GM18907 (cell line): ENCODE measurements around the gene ACR.
"Not testable (repeated sequence)": the region's sequence is repeated elsewhere in the genome, so short reads cannot be mapped to it uniquely, and the experiment has no call there.

Experiments
- ATAC-seq: cut with Tn5 transposase; IDR thresholded peaks from one replicate; pipeline ENCODE4 v1.9.1; 2021; ENCODE audit warnings: mild to moderate bottlenecking, moderate library complexity; ENCODE audit not compliant: unreplicated experiment

The ACR gene

GRCh38 chr22:50761829-50762228, 23.8 kb downstream of the ACR start:
- ATAC-seq = not testable (repeated sequence)

- ATAC-seq = not testable (repeated sequence)
Observed at GRCh38 chr22:50764288-50764687, 26.3 kb downstream of the ACR start.

- not testable (repeated sequence) for ATAC-seq
Observed at GRCh38 chr22:50775132-50775531, 37.1 kb downstream of the ACR start.

GRCh38 chr22:50777631-50778030, 39.6 kb downstream of the ACR start:
- ATAC-seq = not testable (repeated sequence)

GRCh38 chr22:50780244-50780643, 42.2 kb downstream of the ACR start:
- ATAC-seq = not testable (repeated sequence)

- ATAC-seq = not testable (repeated sequence)
Observed at GRCh38 chr22:50782253-50782652, 44.2 kb downstream of the ACR start.

GRCh38 chr22:50783033-50783879, 45.3 kb downstream of the ACR start, which contains the start of gene RABL2B:
Gene RABL2B, minus strand, starts transcription at chr22:50783636. Its CDS starts 1,342 bp downstream, at chr22:50782294.
- peak; percentile 97 for ATAC-seq

- ATAC-seq = peak; percentile 23
Observed at GRCh38 chr22:50783880-50784276, 45.9 kb downstream of the ACR start.

- not testable (repeated sequence) for ATAC-seq
Observed at GRCh38 chr22:50785289-50785688, 47.3 kb downstream of the ACR start.

GRCh38 chr22:50786936-50787335, 48.9 kb downstream of the ACR start:
- ATAC-seq = not testable (repeated sequence)
